SIG-M5 (cell line): ENCODE measurements around the gene GSK3A.

ENCODE experiments used
- DNase-seq: peaks from one replicate; lab custom pipeline; 2025; lab: John Stamatoyannopoulos, UW

The GSK3A gene

DNA sequence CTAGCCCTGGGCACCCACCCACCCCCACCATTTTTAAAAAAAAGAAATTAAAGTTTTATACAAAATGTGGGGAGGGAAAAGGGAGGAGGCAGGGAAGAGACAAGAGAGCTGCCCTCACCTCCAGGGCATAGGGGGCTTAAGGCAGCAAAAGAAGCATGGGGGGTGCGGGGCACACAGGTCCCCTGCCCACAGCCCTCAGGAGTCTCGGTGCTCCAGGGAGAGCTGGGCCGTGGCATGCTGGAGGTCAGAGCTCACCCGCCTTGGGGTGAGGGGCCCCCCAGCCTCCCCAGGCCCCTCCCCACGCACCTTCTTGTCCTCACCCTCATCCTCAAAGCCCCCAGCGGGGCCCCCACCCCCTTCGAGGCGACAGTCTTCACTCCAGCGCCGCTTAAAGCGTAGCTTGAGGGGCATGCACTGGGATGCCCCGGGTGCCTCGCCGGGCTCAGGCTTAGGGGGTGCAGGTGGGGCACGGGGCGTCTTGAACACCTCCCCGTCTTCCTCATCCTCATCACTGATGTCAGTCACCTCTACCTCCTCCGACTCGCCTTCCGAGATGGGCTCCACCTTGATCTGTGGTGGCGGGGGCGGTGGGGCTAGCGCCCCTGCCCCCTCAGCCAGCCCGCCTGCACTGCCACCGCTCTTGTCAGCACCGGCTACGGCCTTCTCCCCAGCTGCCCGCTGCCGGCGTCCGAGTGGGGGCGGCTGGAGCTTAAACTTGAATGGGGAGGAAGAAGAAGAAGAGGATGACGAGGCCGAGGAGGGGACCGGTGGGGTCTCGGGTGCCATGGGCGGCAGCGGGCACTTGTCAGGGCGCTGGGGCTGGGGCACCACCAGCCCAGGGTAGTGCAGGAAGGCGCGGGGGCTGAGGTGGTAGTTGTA, 6.1 kb upstream of the GSK3A start:
- DNase-seq = no peak

DNA sequence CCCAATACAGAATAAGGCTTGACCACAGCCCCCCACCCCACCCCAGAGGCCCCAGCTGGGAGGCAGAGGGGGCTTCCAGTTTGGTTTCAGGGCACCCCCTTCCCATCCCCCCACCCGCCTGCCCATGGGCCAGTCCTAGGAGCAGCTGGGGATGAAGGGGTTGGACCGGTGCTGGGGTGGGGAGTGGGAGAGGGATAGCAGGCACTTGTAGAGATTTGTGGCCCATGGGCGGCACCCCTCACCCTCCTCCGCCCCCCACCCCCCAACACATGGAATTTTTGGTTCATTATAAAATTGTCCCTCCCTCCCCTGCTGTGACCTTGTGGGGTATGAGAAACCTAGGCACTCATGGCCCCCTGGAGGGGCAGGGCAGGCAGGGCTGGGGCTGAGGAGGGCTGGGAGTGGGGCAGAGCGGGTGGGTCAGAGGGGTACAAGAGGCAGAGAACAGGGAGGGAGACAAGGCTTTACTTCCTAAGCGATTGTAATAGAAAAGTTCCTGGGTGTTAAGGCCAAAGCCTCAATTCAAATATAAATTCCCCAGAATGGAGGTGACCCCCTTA, 5.3 kb upstream of the GSK3A start:
- DNase-seq = no peak

GRCh38 chr19:42246922-42247639, 4.7 kb upstream of the GSK3A start:
- DNase-seq = no peak

DNA sequence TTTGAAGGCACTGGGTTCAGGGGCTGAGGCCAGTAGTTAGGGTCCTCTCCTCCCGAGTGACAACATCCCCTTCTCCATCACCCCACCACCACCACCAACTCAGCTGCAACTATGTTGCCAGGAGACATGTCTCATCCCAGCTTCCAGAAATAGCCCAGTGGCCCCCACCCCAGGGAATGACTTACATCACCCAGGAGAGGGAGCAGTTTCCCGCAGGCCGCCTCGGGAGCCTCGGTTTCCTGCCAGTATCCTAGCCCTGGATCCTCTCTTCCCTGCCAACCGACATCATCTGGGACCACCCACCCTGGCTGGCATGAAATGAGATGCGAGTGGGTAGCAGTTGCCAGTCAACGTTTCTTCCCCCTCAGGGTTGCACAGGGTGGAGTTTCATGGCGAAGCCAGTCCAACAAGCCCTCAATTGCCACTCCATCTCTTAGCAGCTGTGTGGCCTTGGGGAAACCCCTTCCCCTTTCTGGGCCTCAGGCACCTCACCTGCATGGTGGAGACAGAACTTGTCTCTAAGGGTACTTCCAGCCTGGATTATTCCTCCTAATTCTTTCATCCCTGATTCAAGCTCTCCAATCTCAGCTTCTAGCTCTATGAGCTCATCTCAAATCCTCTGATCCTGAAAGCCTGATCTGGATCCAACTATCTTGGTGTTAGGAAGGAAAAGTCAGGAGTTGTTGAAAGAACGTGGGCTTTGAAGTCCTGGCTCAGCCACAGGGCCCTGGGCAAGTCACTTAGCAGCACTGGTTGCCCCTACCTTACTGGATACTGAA, 3.9 kb upstream of the GSK3A start:
- no peak for DNase-seq

DNA sequence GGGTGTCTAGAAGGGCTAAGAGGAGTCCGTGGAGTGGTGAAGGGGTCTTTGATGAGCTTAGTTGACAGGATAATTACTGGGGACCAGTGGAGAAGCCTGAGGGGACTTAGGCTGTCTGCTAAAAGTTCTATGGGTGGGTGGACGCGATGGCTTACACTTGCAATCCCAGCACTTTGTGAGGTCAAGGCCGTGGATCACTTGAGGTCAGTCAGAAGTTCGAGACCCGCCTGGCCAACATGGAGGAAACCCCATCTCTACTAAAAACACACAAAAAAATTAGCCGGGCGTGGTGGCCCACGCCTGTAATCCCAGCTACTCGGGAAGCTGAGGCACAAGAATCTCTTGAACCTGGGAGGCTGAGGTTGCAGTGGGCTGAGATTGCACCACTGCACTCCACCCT, 2.8 kb upstream of the GSK3A start:
- DNase-seq = no peak

GRCh38 chr19:42244347-42245220, 2.2 kb upstream of the GSK3A start:
- peak; percentile 71 for DNase-seq

- DNase-seq = no peak
These were observed 312 bp downstream of the GSK3A start for GRCh38 chr19:42242069-42242511.

DNA sequence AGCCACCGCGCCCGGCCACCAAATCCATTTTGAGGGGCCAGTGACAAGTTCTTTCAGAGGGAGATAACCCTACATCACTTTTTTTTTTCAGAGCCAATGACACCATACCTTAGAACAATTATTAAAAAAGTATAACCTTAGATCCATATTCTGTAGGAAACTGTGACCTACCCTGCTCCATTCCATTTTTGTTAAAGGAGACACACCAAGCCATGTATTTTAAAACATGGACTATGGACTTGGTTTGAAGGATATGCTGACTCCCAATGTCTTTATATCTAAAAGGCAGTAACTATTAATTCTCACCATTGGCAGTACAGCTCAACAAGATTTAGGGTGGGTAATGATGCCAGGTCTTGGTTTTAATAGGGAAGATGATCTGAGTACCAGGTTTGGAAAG, 1.1 kb downstream of the GSK3A start:
- no peak for DNase-seq

DNA sequence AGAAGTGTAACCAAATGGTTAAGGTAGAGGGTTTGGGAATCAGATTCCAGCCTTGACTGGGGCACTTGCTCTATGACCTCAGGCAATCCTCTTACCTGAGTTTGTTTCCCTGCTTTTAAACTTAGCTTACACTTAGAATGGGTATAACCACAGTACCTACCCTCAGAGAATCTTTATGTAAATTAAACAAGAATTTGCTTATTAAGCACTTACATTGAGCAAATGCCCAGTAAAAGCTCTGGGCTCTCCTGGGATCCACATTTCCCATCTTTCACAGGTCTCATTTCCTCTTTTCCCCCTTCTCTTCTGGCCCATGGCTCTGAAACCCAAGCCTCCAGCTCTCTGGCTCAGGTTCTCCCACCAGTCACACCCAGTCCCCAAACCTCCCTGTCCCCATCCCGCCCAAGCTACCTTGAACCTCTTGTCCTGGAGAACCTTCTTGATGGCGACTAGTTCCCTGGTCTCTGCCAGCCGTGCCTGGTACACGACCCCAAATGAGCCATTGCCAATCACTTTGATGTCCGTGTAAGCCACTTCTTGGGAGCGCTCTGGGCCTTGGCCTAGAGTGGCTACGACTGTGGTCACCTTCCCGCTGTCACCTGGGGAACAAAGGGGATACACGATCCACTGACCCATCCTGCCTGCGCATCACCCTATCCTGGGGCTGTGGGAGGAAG, 2.7 kb downstream of the GSK3A start:
- DNase-seq = no peak

GRCh38 chr19:42235181-42235580, 7.2 kb downstream of the GSK3A start:
- DNase-seq = no peak

DNA sequence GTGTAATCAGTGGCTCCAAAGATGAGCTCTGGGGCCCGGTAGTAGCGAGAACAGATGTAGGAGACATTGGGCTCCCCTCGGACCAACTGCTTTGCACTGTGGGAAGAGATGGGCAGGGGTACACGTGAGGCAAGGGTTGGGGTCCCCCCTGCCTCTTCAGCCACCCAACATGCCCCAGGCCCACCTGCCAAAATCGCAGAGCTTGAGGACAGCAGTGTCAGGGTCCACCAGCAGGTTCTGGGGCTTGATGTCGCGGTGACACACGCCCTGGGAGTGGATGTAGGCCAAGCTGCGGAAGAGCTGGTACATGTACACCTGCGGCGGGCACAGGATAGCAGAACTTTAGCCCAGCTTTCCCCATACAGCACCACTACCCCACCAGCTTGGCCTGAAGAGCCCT, 8.0 kb downstream of the GSK3A start:
- no peak for DNase-seq

GRCh38 chr19:42233678-42234292, 8.6 kb downstream of the GSK3A start:
- DNase-seq = no peak

DNA sequence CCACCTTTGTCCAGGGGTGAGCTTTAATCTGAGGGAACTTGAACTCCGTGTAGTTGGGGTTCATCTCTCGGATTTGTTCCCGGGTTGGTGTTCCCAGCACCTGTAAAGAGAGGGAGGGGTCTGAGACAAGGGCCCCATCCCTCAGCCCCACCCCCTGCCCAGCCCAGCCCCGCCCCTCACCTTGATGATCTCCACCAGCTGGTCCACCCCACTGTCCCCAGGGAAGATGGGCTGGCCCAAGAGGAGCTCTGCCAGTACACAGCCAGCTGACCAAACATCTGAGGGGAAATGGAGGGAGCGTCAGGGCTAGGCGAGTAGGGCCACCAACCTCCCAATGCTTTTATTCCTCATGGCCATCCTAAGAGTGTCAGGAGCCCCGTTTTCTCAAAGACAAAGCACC, 9.3 kb downstream of the GSK3A start:
- DNase-seq = no peak

DNA sequence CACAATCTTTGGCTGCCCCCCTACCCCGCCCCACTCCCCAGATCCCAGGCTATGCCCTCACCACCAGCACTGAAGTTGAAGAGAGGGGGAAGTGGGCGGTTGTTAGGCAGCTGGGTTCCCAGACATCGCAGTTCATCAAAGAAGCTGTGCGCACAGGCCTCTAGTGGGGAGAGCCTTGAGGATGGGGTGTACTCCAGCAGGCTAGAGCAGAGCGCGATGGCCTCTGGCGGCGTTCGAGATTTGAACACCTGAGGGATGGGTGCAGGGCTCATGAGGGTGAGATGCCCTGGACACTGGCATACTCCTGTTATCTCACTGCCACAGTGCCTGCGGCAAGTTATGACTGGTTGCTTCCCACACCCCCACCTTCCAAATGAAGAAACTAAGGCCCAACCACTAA, 10.0 kb downstream of the GSK3A start:
- no peak for DNase-seq

GRCh38 chr19:42230571-42230970, 11.8 kb downstream of the GSK3A start:
- DNase-seq = no peak

DNA sequence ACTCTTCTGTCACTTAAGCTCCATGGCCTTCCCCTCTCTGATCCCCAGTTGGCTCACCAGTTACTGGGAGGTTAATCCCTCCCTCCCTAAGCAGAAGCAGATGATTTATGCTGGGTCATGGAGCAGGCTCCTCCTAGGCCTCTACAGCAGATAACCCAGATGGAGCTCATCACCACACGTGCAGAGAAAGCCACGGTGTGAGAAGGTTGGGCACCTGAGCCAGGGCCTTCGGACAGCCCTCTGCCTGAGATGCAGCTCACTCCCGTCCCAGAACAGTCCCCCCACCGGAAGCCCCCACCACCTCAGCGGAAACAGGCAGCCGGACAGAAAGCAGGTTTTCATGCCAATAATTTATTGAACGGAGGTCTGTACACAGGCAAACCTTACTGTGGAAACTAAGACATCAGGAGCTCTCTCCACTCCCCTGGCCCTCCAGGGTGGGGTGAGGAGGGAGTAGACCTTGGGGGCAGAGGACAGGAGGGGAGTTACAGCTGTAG, 12.5 kb downstream of the GSK3A start:
- DNase-seq = no peak

- no peak for DNase-seq
These were observed 13.0 kb downstream of the GSK3A start for GRCh38 chr19:42229301-42229854.

DNA sequence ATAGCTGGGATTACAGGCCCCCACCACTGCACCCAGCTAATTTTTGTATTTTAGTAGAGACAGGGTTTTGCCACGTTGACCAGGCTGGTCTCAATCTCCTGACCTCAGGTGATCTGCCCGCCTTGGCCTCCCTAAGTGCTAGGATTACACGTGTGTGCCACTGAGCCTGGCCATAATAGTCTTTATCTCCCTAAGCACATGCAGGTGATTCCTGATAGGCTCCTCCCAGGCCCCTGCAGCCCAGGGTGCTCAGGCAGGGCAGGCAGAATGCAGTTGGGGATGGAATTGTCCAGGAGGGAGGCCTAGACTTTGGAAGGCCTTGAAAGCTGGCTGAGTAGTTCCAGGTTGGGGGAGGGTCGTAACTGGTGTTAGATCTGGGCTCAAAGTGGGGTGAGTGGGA, 13.8 kb downstream of the GSK3A start:
- DNase-seq = no peak

- no peak for DNase-seq
These were observed 15.5 kb downstream of the GSK3A start for GRCh38 chr19:42226886-42227285.
